ENCODE data around the gene MGAT4C.
A peak's percentile ranks its signal among the peaks of the same experiment; 100 is the strongest.

Gene MGAT4C
- total RNA-seq: 0 to 0.24 (median 0) reads per million in 4 donors

GRCh38 chr12:86256163-86256562 lies at the start of gene MGAT4C:
TSS of gene MGAT4C (minus strand) at chr12:86256391.
- DNase-seq: no peak

GRCh38 chr12:86296396-86296795 lies 40.2 kb upstream of the MGAT4C start:
- peak in 1 of 5 donors; percentile 2 for DNase-seq

- no peak for DNase-seq
Measured at GRCh38 chr12:86293682-86294240, 37.6 kb upstream of the MGAT4C start.

- no peak for DNase-seq
Measured at GRCh38 chr12:86292480-86292879, 36.3 kb upstream of the MGAT4C start.

GRCh38 chr12:86290615-86291014 lies 34.4 kb upstream of the MGAT4C start:
- DNase-seq: no peak

GRCh38 chr12:86286119-86286518 lies 29.9 kb upstream of the MGAT4C start:
- DNase-seq: no peak

GRCh38 chr12:86283620-86284019 lies 27.4 kb upstream of the MGAT4C start:
- no peak for DNase-seq

- DNase-seq: no peak
Measured at GRCh38 chr12:86275356-86275755, 19.2 kb upstream of the MGAT4C start.

GRCh38 chr12:86265329-86265695 lies 9.1 kb upstream of the MGAT4C start:
- no peak for DNase-seq

GRCh38 chr12:86264451-86265328 lies 8.5 kb upstream of the MGAT4C start:
- DNase-seq: peak in 1 of 5 donors; percentile 4

GRCh38 chr12:86261578-86261977 lies 5.4 kb upstream of the MGAT4C start:
- no peak for DNase-seq

- DNase-seq: no peak
Measured at GRCh38 chr12:86261142-86261541, 5.0 kb upstream of the MGAT4C start.

GRCh38 chr12:86260183-86260582 lies 4.0 kb upstream of the MGAT4C start:
- no peak for DNase-seq

- DNase-seq: no peak
Measured at GRCh38 chr12:86257134-86257533, 943 bp upstream of the MGAT4C start.

- DNase-seq: no peak
Measured at GRCh38 chr12:86254399-86255107, 1.6 kb downstream of the MGAT4C start.

- DNase-seq: no peak
Measured at GRCh38 chr12:86249851-86250250, 6.3 kb downstream of the MGAT4C start.

GRCh38 chr12:86249276-86249675 lies 6.9 kb downstream of the MGAT4C start:
- no peak for DNase-seq

GRCh38 chr12:86247871-86248270 lies 8.3 kb downstream of the MGAT4C start:
- DNase-seq: no peak

- no peak for DNase-seq
Measured at GRCh38 chr12:86241600-86241999, 14.6 kb downstream of the MGAT4C start.

GRCh38 chr12:86234316-86234855 lies 21.8 kb downstream of the MGAT4C start:
- no peak for DNase-seq

GRCh38 chr12:86233126-86233525 lies 23.1 kb downstream of the MGAT4C start:
- no peak for DNase-seq

GRCh38 chr12:86230516-86231146 lies 25.6 kb downstream of the MGAT4C start:
- no peak for DNase-seq

GRCh38 chr12:86229772-86230171 lies 26.4 kb downstream of the MGAT4C start:
- DNase-seq: no peak
